ENCODE results near the gene IL1F10. TPM values are rescaled to one million over a fixed set of nuclear protein-coding genes. Genes with fewer than 3 reads are reported as not detected.
A peak's percentile ranks its signal among the peaks of the same experiment; 100 is the strongest.

Gene IL1F10
- total RNA-seq, 4 donors from 2014 or later: not detected

DNA sequence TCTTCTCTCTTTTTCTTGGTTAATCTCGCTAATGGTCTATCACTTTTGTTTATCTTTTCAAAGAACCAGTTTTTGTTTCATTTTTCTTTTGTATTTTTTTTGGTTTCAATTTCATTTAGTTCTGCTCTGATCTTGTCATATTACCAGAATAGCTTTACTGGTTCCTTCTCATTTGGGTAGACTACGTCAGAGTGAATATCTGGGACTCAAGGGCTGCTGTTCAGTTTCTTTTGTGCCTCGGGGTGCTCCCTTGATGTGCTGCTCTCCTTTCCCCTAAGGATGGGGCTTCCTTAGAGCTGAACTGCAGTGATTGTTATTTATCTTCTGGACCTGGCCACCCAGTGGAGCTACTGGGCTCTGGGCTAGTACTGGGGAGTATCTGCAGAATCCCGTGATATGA lies 30.3 kb downstream of the IL1F10 start:
- no peaks in the 10 kb centered on the region for H3K4me1 ChIP-seq
- H3K9me3 ChIP-seq: peaks cover 0 to 3% (median 2%) of the 10 kb centered on the region in 4 donors
- TF ChIP-seq EP300 (IDR thresholded peaks at IDR 0.05): no peak
- TF ChIP-seq POLR2A (IDR thresholded peaks at IDR 0.05; ENCODE audit: low read depth): no peak
- no peak for TF ChIP-seq CTCF (IDR thresholded peaks at IDR 0.05)
- no peak for TF ChIP-seq POLR2AphosphoS5 (IDR thresholded peaks at IDR 0.05)
- H3K4me3 ChIP-seq: no peak overlapping the region
- no peaks in the 10 kb centered on the region for H3K36me3 ChIP-seq
- WGBS: 92% methylated on average over 4 of the region's 4 CpGs
- DNase-seq (ENCODE audit: extremely low spot score): peak; percentile 19
- peaks cover 0 to 2% (median 0%) of the 10 kb centered on the region in 4 donors for H3K27me3 ChIP-seq
- intact Hi-C loops (cut with DNase I): no loop called here
- H3K27ac ChIP-seq (replicated peaks in 1 of 4): no peak overlapping the region

- WGBS: 97% methylated on average over 5 of the region's 6 CpGs
Measured at GRCh38 chr2:113098532-113098931, 30.8 kb downstream of the IL1F10 start.

DNA sequence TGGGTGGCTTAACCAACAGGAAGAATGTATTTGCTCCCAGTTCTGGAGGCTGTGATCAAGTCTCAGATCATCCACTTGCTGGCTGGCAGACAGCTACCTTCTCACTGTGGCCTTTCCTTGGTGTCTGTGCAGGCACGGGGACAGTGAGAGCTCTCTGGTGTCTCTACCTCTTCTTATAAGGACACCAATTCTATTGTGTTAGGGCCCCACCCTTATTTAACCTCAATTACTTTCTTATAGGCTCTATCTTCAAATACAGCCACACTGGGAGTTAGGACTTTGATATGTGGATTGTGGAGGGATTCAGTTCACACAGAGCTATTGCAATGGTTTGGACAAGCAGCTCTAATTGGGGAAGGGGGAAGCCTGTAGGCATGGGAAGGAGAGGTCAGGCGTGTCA lies 34.4 kb downstream of the IL1F10 start:
- Histone ChIP-seq H3K4me1 (no peaks in the 10 kb centered on the region), H3K36me3 (no peaks in the 10 kb centered on the region), H3K27me3 (no peaks in the 10 kb centered on the region), H3K4me3 (no peak overlapping the region), H3K9me3 (peaks cover 0 to 3% (median 0%) of the 10 kb centered on the region in 4 donors), H3K27ac (replicated peaks in 1 of 4) (no peak overlapping the region)
- WGBS: 100% methylated on average over 2 of the region's 2 CpGs
- no peak for DNase-seq (ENCODE audit: extremely low spot score)
- intact Hi-C loops (cut with DNase I): no loop called here
- TF ChIP-seq CTCF (IDR thresholded peaks at IDR 0.05) (no peak), EP300 (IDR thresholded peaks at IDR 0.05) (no peak), POLR2A (IDR thresholded peaks at IDR 0.05; ENCODE audit: low read depth) (no peak), POLR2AphosphoS5 (IDR thresholded peaks at IDR 0.05) (no peak)

More at GRCh38 chr2:113098532-113098931, 30.8 kb downstream of the IL1F10 start:
- Histone ChIP-seq H3K27me3 (no peaks in the 10 kb centered on the region), H3K36me3 (no peaks in the 10 kb centered on the region), H3K4me1 (no peaks in the 10 kb centered on the region), H3K9me3 (peaks cover 0 to 3% (median 2%) of the 10 kb centered on the region in 4 donors), H3K27ac (replicated peaks in 1 of 4) (no peak overlapping the region), H3K4me3 (no peak overlapping the region)
- TF ChIP-seq POLR2AphosphoS5 (IDR thresholded peaks at IDR 0.05): no peak
- no peak for TF ChIP-seq CTCF (IDR thresholded peaks at IDR 0.05)
- TF ChIP-seq POLR2A (IDR thresholded peaks at IDR 0.05; ENCODE audit: low read depth): no peak
- TF ChIP-seq EP300 (IDR thresholded peaks at IDR 0.05): no peak
- intact Hi-C loops (cut with DNase I): no loop called here
- DNase-seq (ENCODE audit: extremely low spot score): no peak

- Histone ChIP-seq H3K4me1 (no peaks in the 10 kb centered on the region), H3K27ac (replicated peaks in 1 of 4) (no peak overlapping the region)
- 94% methylated on average over 4 of the region's 4 CpGs for WGBS
Measured at GRCh38 chr2:113103277-113103676, 35.5 kb downstream of the IL1F10 start.

More at GRCh38 chr2:113103277-113103676, 35.5 kb downstream of the IL1F10 start:
- intact Hi-C loops (cut with DNase I): no loop called here
- Histone ChIP-seq H3K4me3 (no peak overlapping the region), H3K9me3 (peaks cover 0 to 3% (median 0%) of the 10 kb centered on the region in 4 donors), H3K27me3 (no peaks in the 10 kb centered on the region), H3K36me3 (no peaks in the 10 kb centered on the region)
- DNase-seq (ENCODE audit: extremely low spot score): no peak
- TF ChIP-seq POLR2A (IDR thresholded peaks at IDR 0.05; ENCODE audit: low read depth): no peak
- no peak for TF ChIP-seq EP300 (IDR thresholded peaks at IDR 0.05)
- TF ChIP-seq POLR2AphosphoS5 (IDR thresholded peaks at IDR 0.05): no peak
- no peak for TF ChIP-seq CTCF (IDR thresholded peaks at IDR 0.05)

Data from esophagus muscularis mucosa (tissue), 4 donors.